ENCODE measurements around the gene NLGN2. TPM values are rescaled to one million over a fixed set of nuclear protein-coding genes. Genes with fewer than 3 reads are reported as not detected.

The NLGN2 gene
- total RNA-seq, 1 experiment from 2014 or later, result 70.2 TPM

DNA sequence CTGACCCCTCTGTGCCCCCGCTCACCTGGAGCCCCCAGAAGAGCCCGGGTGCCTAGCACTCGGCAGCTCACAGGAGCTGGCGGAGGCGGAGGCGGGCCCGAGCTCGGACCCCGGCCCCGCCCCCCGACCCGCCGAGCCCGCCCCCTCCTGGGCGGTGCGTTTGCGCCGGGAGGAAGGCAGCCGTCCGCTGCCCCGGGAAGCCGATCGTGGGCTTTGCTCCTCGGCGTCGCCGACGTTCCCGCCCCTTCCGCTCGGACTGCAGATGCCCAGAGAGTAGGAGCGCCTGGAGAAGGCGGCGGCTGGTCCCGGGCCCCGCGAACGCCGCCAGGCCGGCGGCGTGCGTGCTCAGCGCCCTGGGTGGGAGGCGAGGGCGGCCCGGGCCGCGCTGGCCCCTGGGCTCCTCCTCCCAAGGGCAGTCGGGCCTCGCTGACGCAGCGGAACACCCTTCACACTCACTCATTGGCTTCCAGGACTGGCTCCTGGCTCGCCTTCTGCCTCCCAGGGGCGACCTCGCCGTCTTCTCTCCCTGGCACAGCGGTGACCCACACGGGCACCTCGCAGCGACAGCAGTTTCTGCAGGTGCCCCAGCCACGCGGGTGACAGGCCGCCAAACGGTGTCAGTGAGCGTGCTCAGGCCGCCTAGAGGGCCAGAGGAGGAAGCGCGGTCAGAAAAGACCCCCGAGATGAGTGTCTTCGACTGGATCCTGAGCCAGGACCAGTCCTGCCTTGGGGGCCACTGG lies 13.0 kb upstream of the NLGN2 start, which contains the start of gene PLSCR3:
Gene PLSCR3, minus strand, starts transcription at position 74 of the 740 bp plus-strand sequence. CDS start 415 bp downstream, outside the sequence.
- peak within 1 kb of the TSS; percentile 51 for H3K14ac ChIP-seq (ENCODE audit: insufficient read depth, low read length)
- no peak within 1 kb of the TSS for H3K18ac ChIP-seq (ENCODE audit: insufficient read length, low read depth, low read length)
- peaks cover 2% of the 10 kb centered on the region for H3K27me3 Mint-ChIP-seq (ENCODE audit: low read depth)
- no peaks in the 10 kb centered on the region for H3K9me3 ChIP-seq (ENCODE audit: control insufficient read depth, low read depth, low read length)
- no peak within 1 kb of the TSS for H4K91ac ChIP-seq (ENCODE audit: insufficient read length, low read depth, low read length)
- H3K4me2 ChIP-seq (ENCODE audit: insufficient read depth, insufficient read length, low read length), result peak within 1 kb of the TSS; percentile 92
- H3K9ac ChIP-seq (ENCODE audit: extremely low read depth, insufficient read length, low read length), result no peak within 1 kb of the TSS
- H3T11ph ChIP-seq (ENCODE audit: low read length), result no peak within 1 kb of the TSS
- no peak within 1 kb of the TSS for H2BK20ac ChIP-seq (ENCODE audit: low read depth, low read length, poor library complexity, severe bottlenecking)
- H3K4me1 ChIP-seq (ENCODE audit: insufficient read depth, low read length), result peaks cover 7% of the 10 kb centered on the region; the same call in 1 of the 2 replicates
- no peaks in the 10 kb centered on the region; a peak in 1 of 5 replicates for H3K9me3 Mint-ChIP-seq
- peaks cover 2% of the 10 kb centered on the region for H4K20me1 ChIP-seq (ENCODE audit: control insufficient read depth, insufficient read depth, insufficient read length)
- H3K4ac ChIP-seq (ENCODE audit: low read depth, low read length), result no peak within 1 kb of the TSS
- no CpG with 5 or more reads among the region's 71 CpGs for WGBS (ENCODE audit: extremely low coverage, insufficient read length, low lambda C conversion rate)
- peak within 1 kb of the TSS; percentile 67 to 94 (median 90); a peak in 5 of 7 replicates for H3K27ac Mint-ChIP-seq
- H3K23me2 ChIP-seq (ENCODE audit: insufficient read length, low read depth, low read length, poor library complexity, severe bottlenecking), result peaks cover 12% of the 10 kb centered on the region
- no peak within 1 kb of the TSS for H2BK12ac ChIP-seq (ENCODE audit: insufficient read length, low read depth, low read length)
- H2AK5ac ChIP-seq (ENCODE audit: insufficient read length, low read length), result no peak within 1 kb of the TSS
- no peak within 1 kb of the TSS for H3K27ac ChIP-seq (ENCODE audit: insufficient read length, low read depth, low read length)
- peak; percentile 96 for DNase-seq
- H3K56ac ChIP-seq (ENCODE audit: insufficient read length, low read depth, low read length), result no peak within 1 kb of the TSS
- H2BK120ac ChIP-seq (ENCODE audit: low read depth, low read length, poor library complexity, severe bottlenecking), result no peak within 1 kb of the TSS
- TF ChIP-seq, protein P1, sequence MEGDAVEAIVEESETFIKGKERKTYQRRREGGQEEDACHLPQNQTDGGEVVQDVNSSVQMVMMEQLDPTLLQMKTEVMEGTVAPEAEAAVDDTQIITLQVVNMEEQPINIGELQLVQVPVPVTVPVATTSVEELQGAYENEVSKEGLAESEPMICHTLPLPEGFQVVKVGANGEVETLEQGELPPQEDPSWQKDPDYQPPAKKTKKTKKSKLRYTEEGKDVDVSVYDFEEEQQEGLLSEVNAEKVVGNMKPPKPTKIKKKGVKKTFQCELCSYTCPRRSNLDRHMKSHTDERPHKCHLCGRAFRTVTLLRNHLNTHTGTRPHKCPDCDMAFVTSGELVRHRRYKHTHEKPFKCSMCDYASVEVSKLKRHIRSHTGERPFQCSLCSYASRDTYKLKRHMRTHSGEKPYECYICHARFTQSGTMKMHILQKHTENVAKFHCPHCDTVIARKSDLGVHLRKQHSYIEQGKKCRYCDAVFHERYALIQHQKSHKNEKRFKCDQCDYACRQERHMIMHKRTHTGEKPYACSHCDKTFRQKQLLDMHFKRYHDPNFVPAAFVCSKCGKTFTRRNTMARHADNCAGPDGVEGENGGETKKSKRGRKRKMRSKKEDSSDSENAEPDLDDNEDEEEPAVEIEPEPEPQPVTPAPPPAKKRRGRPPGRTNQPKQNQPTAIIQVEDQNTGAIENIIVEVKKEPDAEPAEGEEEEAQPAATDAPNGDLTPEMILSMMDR (conservative IDR thresholded peaks at IDR 0.05), result peak; percentile 64; the same call in 2 of the 3 replicates
- no peak within 1 kb of the TSS for H4K8ac ChIP-seq (replicated peaks; ENCODE audit: insufficient read length, low read depth, low read length)
- no peaks in the 10 kb centered on the region for H3K79me1 ChIP-seq (ENCODE audit: insufficient read depth, low read depth, low read length, poor library complexity, severe bottlenecking)
- H3K4me3 Mint-ChIP-seq, result peak within 1 kb of the TSS; percentile 87 to 96
- no peak within 1 kb of the TSS for H4K5ac ChIP-seq (ENCODE audit: insufficient read length, low read depth, low read length)
- H3K27me3 ChIP-seq (ENCODE audit: insufficient read depth, low read length), result no peaks in the 10 kb centered on the region
- H3K23ac ChIP-seq (ENCODE audit: insufficient read length, low read depth, low read length), result no peak within 1 kb of the TSS
- no peak within 1 kb of the TSS for H2AFZ ChIP-seq (ENCODE audit: low read length)
- no peak within 1 kb of the TSS for H2BK5ac ChIP-seq (ENCODE audit: insufficient read length, low read length)
- H3K36me3 Mint-ChIP-seq (ENCODE audit: insufficient read depth in 1 of 3, low read depth in 3 of 3), result peaks cover 12 to 27% (median 19%) of the 10 kb centered on the region in 3 experiments
- H2BK15ac ChIP-seq (ENCODE audit: low read depth, low read length), result no peak within 1 kb of the TSS; the same call in 1 of the 2 replicates
- peaks cover 22% of the 10 kb centered on the region in 2 experiments for H3K4me1 Mint-ChIP-seq
- H3K79me2 ChIP-seq (ENCODE audit: insufficient read depth, low read length), result no peaks in the 10 kb centered on the region
